IMR-90 (cell line): Measurements from ENCODE around the gene CLEC2D. TPM values are rescaled to one million over a fixed set of nuclear protein-coding genes. Genes with fewer than 3 reads are reported as not detected.

ENCODE experiments used
- ATAC-seq: fragments of 200-7000 bp; cut with Tn5 transposase; 2 replicates; pipeline ENCODE4 v1.9.1; 2020; ENCODE audit warnings: low read depth, mild to moderate bottlenecking, moderate library complexity
- BruUV-seq: library from RNA; stranded (reverse); fragments of 400-500 nt; replicated peaks from 2 replicates; lab custom pipeline; 2021; lab: Mats Ljungman, UMichigan
- CTCF ChIA-PET: fragments of 300-600 bp; formaldehyde crosslinking; extraction: SDS; loops from one replicate; lab custom pipeline; 2021; ENCODE audit warnings: antibody characterized with exemption; lab: Yijun Ruan, JAX
- POLR2A ChIA-PET: fragments of 300-600 bp; sonication (Branson Sonifier 250); formaldehyde crosslinking; loops from one replicate; lab custom pipeline; 2022; ENCODE audit warnings: antibody characterized with exemption; ENCODE audit not compliant: unreplicated experiment; lab: Charles Lee
- DNase-seq: peaks from one replicate; pipeline ENCODE4 v3.0.0; 2013
- H2AFZ ChIP-seq: replicated peaks from 2 replicates; pipeline ENCODE3; 2013; ENCODE audit warnings: low read length, mild to moderate bottlenecking; ENCODE audit not compliant: poor library complexity
- H2AK5ac ChIP-seq: 2 replicates; pipeline ENCODE4 v1.6.1; 2013; ENCODE audit warnings: low read depth, low read length, inconsistent platforms
- H2AK9ac ChIP-seq: replicated peaks from 2 replicates; pipeline ENCODE3; 2013; ENCODE audit warnings: mild to moderate bottlenecking, low read depth, low read length, moderate library complexity; ENCODE audit not compliant: poor library complexity
- H2BK120ac ChIP-seq: 2 replicates; pipeline ENCODE4 v1.6.1; 2013; ENCODE audit warnings: low read depth, low read length, inconsistent platforms
- H2BK15ac ChIP-seq: 3 replicates; pipeline ENCODE4 v1.6.1; 2013; ENCODE audit warnings: low read depth, low read length, inconsistent platforms
- H2BK20ac ChIP-seq: 2 replicates; pipeline ENCODE4 v1.6.1; 2013; ENCODE audit warnings: low read depth, mild to moderate bottlenecking, inconsistent platforms, low read length, moderate library complexity
- H2BK5ac ChIP-seq: 2 replicates; pipeline ENCODE4 v1.6.1; 2013; ENCODE audit warnings: mild to moderate bottlenecking, low read depth, low read length, inconsistent platforms; ENCODE audit not compliant: poor library complexity, severe bottlenecking
- H3K14ac ChIP-seq: replicated peaks from 2 replicates; pipeline ENCODE4 v1.6.1; 2013; ENCODE audit warnings: low read depth, low read length, inconsistent platforms
- H3K18ac ChIP-seq: 2 replicates; pipeline ENCODE4 v1.6.1; 2013; ENCODE audit warnings: low read depth, low read length, control low read depth
- H3K23ac ChIP-seq: 2 replicates; pipeline ENCODE4 v1.6.1; 2013; ENCODE audit warnings: low read depth, low read length, inconsistent platforms
- H3K27ac ChIP-seq: 2 replicates; pipeline ENCODE4 v1.5.1; 2013; ENCODE audit warnings: mild to moderate bottlenecking, control low read depth, low read length; ENCODE audit not compliant: insufficient read depth
- H3K27me3 ChIP-seq: 2 replicates; pipeline ENCODE4 v1.6.1; 2013; ENCODE audit warnings: low read length; ENCODE audit not compliant: control insufficient read depth, insufficient read depth
- H3K36me3 ChIP-seq: 2 replicates; pipeline ENCODE4 v1.6.1; 2013; ENCODE audit warnings: low read length, mixed read lengths; ENCODE audit not compliant: control insufficient read depth, insufficient read depth
- H3K4ac ChIP-seq: 2 replicates; pipeline ENCODE4 v1.6.1; 2013; ENCODE audit warnings: low read depth, low read length, inconsistent platforms
- H3K4me1 ChIP-seq: 2 replicates; pipeline ENCODE4 v1.6.1; 2013; ENCODE audit warnings: low read length, mixed read lengths; ENCODE audit not compliant: control insufficient read depth, insufficient read depth
- H3K4me2 ChIP-seq: 2 replicates; pipeline ENCODE4 v1.6.1; 2013; ENCODE audit warnings: low read depth, mild to moderate bottlenecking, control low read depth, low read length, moderate library complexity
- H3K4me3 ChIP-seq: 2 replicates; pipeline ENCODE4 v1.5.1; 2013; ENCODE audit warnings: low read depth, mild to moderate bottlenecking, control low read depth, low read length, moderate library complexity; ENCODE audit not compliant: insufficient read depth
- H3K56ac ChIP-seq: 2 replicates; pipeline ENCODE4 v1.6.1; 2013; ENCODE audit warnings: low read length, inconsistent platforms; ENCODE audit not compliant: insufficient read depth; ENCODE audit errors: extremely low read depth
- H3K79me1 ChIP-seq, 2 experiments: 2 replicates each; pipeline ENCODE4 v1.6.1; 2013; ENCODE audit warnings: low read length in 2 of 2, inconsistent platforms in 1 of 2, low read depth in 1 of 2
- H3K9ac ChIP-seq: 2 replicates; pipeline ENCODE4 v1.6.1; 2013; ENCODE audit warnings: low read depth, low read length, control low read depth
- H3K9me1 ChIP-seq: 2 replicates; pipeline ENCODE4 v1.6.1; 2013; ENCODE audit warnings: low read length, inconsistent platforms; ENCODE audit not compliant: insufficient read depth
- H3K9me3 ChIP-seq: 2 replicates; pipeline ENCODE4 v1.6.1; 2013; ENCODE audit warnings: low read length; ENCODE audit not compliant: control insufficient read depth, insufficient read depth
- H4K20me1 ChIP-seq: 2 replicates; pipeline ENCODE4 v1.6.1; 2013; ENCODE audit warnings: low read length, inconsistent platforms; ENCODE audit not compliant: insufficient read depth
- H4K5ac ChIP-seq: 2 replicates; pipeline ENCODE4 v1.6.1; 2013; ENCODE audit warnings: mild to moderate bottlenecking, low read depth, low read length, control low read depth
- H4K8ac ChIP-seq, 2 experiments: 2 replicates each; pipeline ENCODE4 v1.6.1; 2013; ENCODE audit warnings: low read depth in 2 of 2, low read length in 2 of 2, control low read depth in 1 of 2, inconsistent platforms in 1 of 2
- H4K91ac ChIP-seq: 2 replicates; pipeline ENCODE4 v1.6.1; 2013; ENCODE audit warnings: low read depth, low read length, inconsistent platforms; ENCODE audit not compliant: insufficient read depth
- BHLHE40 ChIP-seq: fragments of 150-350 bp; IDR thresholded peaks from 2 replicates; pipeline ENCODE4 v1.6.1; 2016; ENCODE audit warnings: mild to moderate bottlenecking, low read depth, low read length
- CEBPB ChIP-seq: IDR thresholded peaks from 2 replicates; pipeline ENCODE4 v1.6.1; 2012; ENCODE audit warnings: low read depth, low read length, improper control_type of control experiment
- CHD1 ChIP-seq: IDR thresholded peaks from 2 replicates; pipeline ENCODE4 v1.6.1; 2012; ENCODE audit warnings: low read depth, low read length, improper control_type of control experiment
- CTCF ChIP-seq: conservative IDR thresholded peaks from 2 replicates; pipeline ENCODE4 v1.5.1; 2012; ENCODE audit warnings: mild to moderate bottlenecking, low read depth, low read length, improper control_type of control experiment
- ELK1 ChIP-seq: fragments of 150-350 bp; IDR thresholded peaks from 2 replicates; pipeline ENCODE4 v1.6.1; 2016; ENCODE audit warnings: low read depth, mild to moderate bottlenecking, low read length, moderate library complexity, borderline replicate concordance
- MAFK ChIP-seq: IDR thresholded peaks from 2 replicates; pipeline ENCODE4 v1.6.1; 2012; ENCODE audit warnings: low read depth, low read length, improper control_type of control experiment
- MAZ ChIP-seq: IDR thresholded peaks from 2 replicates; pipeline ENCODE4 v1.6.1; 2012; ENCODE audit warnings: low read depth, mild to moderate bottlenecking, low read length, improper control_type of control experiment, moderate library complexity, borderline replicate concordance
- MXI1 ChIP-seq: IDR thresholded peaks from 2 replicates; pipeline ENCODE4 v1.6.1; 2012; ENCODE audit warnings: low read depth, mild to moderate bottlenecking, low read length, moderate library complexity, borderline replicate concordance
- NFE2L2 ChIP-seq: fragments of 150-350 bp; IDR thresholded peaks from 2 replicates; pipeline ENCODE4 v1.6.1; 2016; ENCODE audit warnings: low read depth, mild to moderate bottlenecking, low read length
- RCOR1 ChIP-seq: IDR thresholded peaks from 2 replicates; pipeline ENCODE4 v1.6.1; 2012; ENCODE audit warnings: mild to moderate bottlenecking, low read length, improper control_type of control experiment; ENCODE audit not compliant: insufficient replicate concordance
- RFX5 ChIP-seq: IDR thresholded peaks from 2 replicates; pipeline ENCODE4 v1.8.0; 2012; ENCODE audit warnings: low read depth, mild to moderate bottlenecking, low read length, moderate library complexity
- WGBS, 2 experiments: methylation state at CpG; one replicate each; pipeline versions ENCODE4 v1.1.5 to v1.1.7; 2013; ENCODE audit warnings: missing lambda C conversion rate in 2 of 2; ENCODE audit not compliant: insufficient read length in 1 of 2; ENCODE audit errors: extremely low coverage in 2 of 2; 5-methylcytosine and 5-hydroxymethylcytosine counted together
- dilution Hi-C: fragments of 300-500 bp; cut with HindIII; formaldehyde crosslinking; loops from one replicate; pipeline ENCODE4 v1.14.3; 2018; ENCODE audit warnings: low sequenced_read_pairs; ENCODE audit not compliant: unreplicated experiment
- in situ Hi-C: fragments of 300-500 bp; cut with MboI; formaldehyde crosslinking; loops from 3 replicates; pipeline ENCODE4 v1.14.3; 2019; ENCODE audit warnings: low sequenced_read_pairs, inconsistent platforms, mixed read lengths
- intact Hi-C: fragments of 100-400 bp; cut with micrococcal nuclease; formaldehyde crosslinking; loops from 2 replicates; pipeline ENCODE4 v1.10.0; 2022
- polyA plus RNA-seq, 3 experiments: library from polyadenylated mRNA; depleted of rRNA; stranded (reverse); fragments of >200 nt; gene quantifications; 2 replicates each; pipeline ENCODE4 v1.2.3, GENCODE V29; 2012; ENCODE audit warnings: low replicate concordance in 1 of 3
- total RNA-seq: library from RNA; depleted of rRNA; stranded (reverse); fragments of >200 nt; gene quantifications from 2 replicates; pipeline ENCODE4 v1.2.3, GENCODE V29; 2012

The CLEC2D gene
- total and polyA plus RNA-seq, 2 of the 4 experiments (the other 2 are of a cell fraction), result 0.72 to 1.2 TPM

GRCh38 chr12:9740106-9740750 lies 70.7 kb downstream of the CLEC2D start:
- no peak overlapping the region for H2BK120ac ChIP-seq
- no peaks in the 10 kb centered on the region for H3K4me1 ChIP-seq
- no peak overlapping the region for H2AFZ ChIP-seq
- DNase-seq (no peak), ATAC-seq (no peak)
- no peak overlapping the region for H4K8ac ChIP-seq
- POLR2A ChIA-PET, result no interaction called here
- no peak overlapping the region for H3K4ac ChIP-seq
- no peaks in the 10 kb centered on the region for H3K79me1 ChIP-seq
- H3K27me3 ChIP-seq, result peaks cover 10% of the 10 kb centered on the region
- in situ Hi-C loops, result no loop called here
- H2AK9ac ChIP-seq, result no peak overlapping the region
- H2BK5ac ChIP-seq, result no peak overlapping the region
- no peak overlapping the region for H2BK15ac ChIP-seq
- no peaks in the 10 kb centered on the region for H3K9me1 ChIP-seq
- no peak overlapping the region for H2BK20ac ChIP-seq
- no peak overlapping the region for H3K27ac ChIP-seq
- H3K4me2 ChIP-seq, result no peak overlapping the region
- WGBS, 2 experiments, result 100% methylated on average over 1 of the region's 7 CpGs; no CpG with 5 or more reads in 1 of the 2 experiments
- intact Hi-C loops, result loop anchor here (10.0 kb wide), 1 partner anchor 475 kb away; the partner anchor contains the start of gene GABARAPL1
- no peak overlapping the region for H4K91ac ChIP-seq
- no peak overlapping the region for H3K56ac ChIP-seq
- no peak overlapping the region for H3K4me3 ChIP-seq
- H3K23ac ChIP-seq, result no peak overlapping the region
- H4K20me1 ChIP-seq, result no peaks in the 10 kb centered on the region
- no peak overlapping the region for H4K5ac ChIP-seq
- TF ChIP-seq ELK1 (no peak), MAFK (no peak), CTCF (no peak), CEBPB (no peak), BHLHE40 (no peak), MAZ (no peak), RCOR1 (no peak), CHD1 (no peak), RFX5 (no peak), MXI1 (no peak), NFE2L2 (no peak)
- CTCF ChIA-PET, result no interaction called here
- BruUV-seq, result no TSS peak
- no peak overlapping the region for H3K14ac ChIP-seq
- dilution Hi-C loops, result no loop called here
- no peak overlapping the region for H2AK5ac ChIP-seq
- no peak overlapping the region for H3K18ac ChIP-seq
- no peaks in the 10 kb centered on the region for H3K9me3 ChIP-seq
- no peak overlapping the region for H3K9ac ChIP-seq
- H3K36me3 ChIP-seq, result no peaks in the 10 kb centered on the region
